T-helper 9 cell (primary cell): ENCODE data around the gene SMPX.
"Not testable (repeated sequence)": the region's sequence is repeated elsewhere in the genome, so short reads cannot be mapped to it uniquely, and the experiment has no call there.

Experiments used
- DNase-seq: peaks from one replicate; pipeline ENCODE4 v3.0.0-alpha.2; 2020
- total RNA-seq, 2 donors: gene quantifications; one replicate each; lab custom pipeline; 2026; lab: John Stamatoyannopoulos, UW

SMPX gene
- total RNA-seq = 0 reads per million in 2 donors

- no peak for DNase-seq
These were observed at the start of gene SMPX for GRCh38 chrX:21757960-21758359. Gene SMPX (minus strand): TSS chrX:21758116. CDS start chrX:21754290, 3,826 bp downstream.

- DNase-seq = no peak
These were observed 48.8 kb upstream of the SMPX start for GRCh38 chrX:21806691-21807090.

DNA sequence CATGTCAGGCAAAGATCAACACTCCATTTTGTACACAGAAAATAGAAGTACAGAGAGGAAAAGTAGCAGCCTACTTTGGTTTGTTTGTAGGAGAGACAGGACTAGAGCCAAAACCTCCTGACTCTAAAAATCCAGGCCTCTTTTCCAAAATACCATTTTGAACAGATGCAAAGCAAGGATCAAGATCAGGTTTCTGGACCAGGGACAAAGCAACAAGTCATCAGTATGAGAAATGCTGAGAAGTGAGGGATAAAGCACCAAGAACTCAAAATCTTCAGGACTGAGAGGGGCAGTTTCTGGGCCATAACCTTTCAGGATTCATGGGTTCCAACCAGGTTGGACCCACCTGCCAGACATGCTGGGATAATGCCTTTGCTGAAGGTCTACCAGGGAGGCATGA lies 44.9 kb upstream of the SMPX start:
- DNase-seq = no peak

GRCh38 chrX:21802054-21802670 lies 44.2 kb upstream of the SMPX start:
- DNase-seq = no peak

GRCh38 chrX:21800344-21800770 lies 42.4 kb upstream of the SMPX start:
- no peak for DNase-seq

DNA sequence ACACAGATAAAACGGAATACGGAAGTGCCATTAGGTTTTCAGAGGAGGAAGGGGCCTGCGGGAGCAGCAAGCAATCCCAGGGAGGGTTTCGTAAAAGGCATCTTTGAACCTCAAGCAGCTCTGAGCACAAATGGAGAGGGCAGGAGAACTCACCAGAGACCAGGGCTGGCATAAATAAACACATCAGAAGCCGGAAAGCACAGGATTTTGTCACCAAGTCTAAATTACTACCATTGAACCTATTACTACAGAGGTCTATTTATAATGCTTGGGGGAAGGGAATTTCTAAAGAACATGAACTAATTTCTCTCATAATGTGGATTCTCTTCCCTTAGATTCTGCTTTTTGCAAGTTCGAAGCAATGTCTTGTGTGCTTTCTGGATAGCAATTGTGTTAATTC lies 41.9 kb upstream of the SMPX start:
- no peak for DNase-seq

DNA sequence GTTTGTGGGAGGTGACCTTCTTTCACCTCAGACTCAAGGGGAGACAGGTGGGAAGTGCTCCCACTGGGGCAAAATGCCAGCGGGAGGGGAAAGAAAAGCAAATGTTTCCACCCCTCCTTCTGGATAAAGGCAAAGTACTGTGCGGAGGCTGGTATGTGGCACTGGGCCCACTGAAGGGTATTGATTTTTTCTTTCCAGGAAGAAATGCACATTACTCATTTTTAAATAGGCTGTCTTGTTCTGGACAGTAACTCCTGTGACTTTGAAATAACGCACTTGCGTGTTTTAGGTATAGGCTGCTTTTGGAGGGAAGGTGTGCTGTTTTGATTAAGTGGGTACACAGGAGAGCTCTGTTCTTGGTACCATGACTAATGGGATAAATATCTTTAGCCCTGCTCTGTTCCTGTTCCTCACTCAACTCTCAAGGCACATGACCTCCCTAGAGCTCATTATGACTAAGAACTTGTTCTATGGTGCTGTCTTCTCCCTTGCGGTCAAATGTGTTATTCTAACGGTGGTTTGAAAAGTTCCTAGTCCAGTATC lies 40.8 kb upstream of the SMPX start:
- no peak for DNase-seq

DNA sequence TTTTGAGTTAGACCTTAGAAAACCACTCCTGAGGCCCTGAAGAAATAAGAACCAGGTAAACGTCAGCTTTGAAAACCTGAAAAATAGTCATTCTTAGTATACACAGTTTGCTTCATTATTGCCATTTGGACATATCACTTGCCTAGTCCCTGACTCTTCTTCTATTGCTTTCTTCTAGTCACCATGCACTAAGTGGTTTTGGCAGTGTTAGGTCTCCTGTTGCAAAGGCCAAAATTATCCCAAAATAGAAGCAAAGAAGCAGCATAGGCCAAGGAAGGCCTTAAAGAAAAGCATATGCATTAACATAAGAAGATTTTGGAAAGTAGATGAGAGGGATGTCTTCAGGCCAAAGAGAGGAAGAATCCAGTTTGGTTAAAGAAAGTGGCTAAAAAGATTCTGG lies 24.1 kb upstream of the SMPX start:
- DNase-seq = no peak

DNA sequence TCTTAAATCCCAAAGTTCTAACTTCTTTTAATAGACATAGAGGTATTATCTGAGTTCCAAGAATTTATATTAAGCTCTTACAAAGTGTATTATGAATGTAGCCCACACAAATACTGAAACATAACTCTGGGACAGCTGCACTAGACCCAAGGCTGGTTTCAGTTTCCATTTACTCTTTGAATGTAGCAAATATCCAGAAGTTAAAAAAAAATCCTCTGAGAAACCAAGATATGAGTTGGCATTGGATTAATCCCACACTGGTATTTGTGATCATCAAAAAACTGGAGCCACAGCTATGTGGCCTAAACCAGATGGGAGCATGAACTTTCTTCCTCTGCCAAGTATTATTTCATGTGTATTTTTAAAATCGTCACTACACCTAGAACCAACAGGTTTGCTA lies 23.6 kb upstream of the SMPX start:
- DNase-seq = no peak

- no peak for DNase-seq
These were observed 21.2 kb upstream of the SMPX start for GRCh38 chrX:21779095-21779494.

DNA sequence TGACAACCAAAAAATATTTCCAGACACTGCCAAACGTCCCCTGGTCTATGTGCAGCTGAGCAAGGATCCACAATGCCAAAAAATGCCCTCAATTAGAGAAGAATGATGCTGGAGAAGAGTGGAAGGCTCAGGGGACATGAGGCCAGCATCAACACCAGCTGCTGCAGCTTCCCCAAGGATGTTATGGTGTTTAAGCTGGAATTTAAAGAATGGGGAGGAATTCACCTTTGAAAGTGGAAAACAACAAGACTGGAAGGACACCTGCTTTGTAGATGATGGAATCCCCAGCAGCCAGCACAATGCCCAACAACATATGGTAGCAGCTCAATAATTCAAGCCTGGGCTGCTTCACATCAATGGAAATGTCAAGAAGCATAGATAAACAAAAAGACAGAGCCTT lies 20.3 kb upstream of the SMPX start:
- no peak for DNase-seq

- not testable (repeated sequence) for DNase-seq
These were observed 17.2 kb upstream of the SMPX start for GRCh38 chrX:21775128-21775527.

DNA sequence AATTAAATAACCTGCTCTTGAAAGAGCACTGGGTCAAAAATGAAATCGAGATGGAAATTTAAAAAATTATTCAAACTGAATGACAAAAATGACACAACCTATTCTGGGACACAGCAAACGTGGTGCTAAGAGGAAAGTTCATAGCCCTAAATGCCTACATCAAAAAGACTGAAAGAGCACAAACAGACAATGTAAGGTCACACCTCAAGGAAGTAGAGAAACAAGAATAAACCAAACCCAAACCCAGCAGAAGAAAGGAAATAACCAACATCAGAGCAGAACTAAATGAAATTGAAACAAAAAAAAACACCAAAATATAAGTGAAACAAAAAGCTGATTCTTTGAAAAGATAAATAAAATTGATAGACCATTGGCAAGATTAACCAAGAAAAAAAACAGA lies 15.1 kb upstream of the SMPX start:
- not testable (repeated sequence) for DNase-seq

DNA sequence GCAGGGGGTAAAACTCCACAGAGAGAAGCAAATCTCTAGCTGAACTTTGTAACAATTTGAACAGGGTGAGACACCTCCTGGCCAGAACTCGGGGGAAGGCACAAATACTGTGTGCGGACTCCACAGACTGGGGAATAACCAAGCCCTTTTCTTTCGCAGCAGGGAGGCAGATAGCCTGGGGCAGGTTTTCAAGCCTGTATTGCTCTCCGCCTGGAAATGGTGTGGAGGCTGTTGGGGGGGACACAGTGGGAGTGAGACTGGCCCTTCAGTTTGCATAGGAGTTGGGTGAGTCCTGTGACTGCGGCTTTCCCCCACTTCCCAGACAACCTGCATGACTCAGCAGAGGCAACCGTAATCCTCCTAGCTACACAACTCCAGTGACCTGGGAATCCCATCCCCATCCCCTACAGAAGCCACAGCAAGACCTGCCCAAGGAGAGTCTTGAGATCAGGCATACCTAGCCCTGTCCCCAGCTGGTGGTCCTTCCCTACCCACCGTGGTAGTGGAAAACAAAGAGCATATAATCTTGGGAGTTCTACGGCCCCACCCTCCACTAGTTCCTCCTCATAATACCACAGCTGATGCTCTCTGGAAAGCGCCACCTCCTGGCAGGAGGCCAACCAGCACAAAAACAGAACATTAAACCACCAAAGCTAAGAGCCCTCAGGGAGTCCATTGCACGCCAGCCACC lies 12.9 kb upstream of the SMPX start:
- DNase-seq = no peak

- DNase-seq = no peak
These were observed 8.2 kb upstream of the SMPX start for GRCh38 chrX:21766101-21766500.

DNA sequence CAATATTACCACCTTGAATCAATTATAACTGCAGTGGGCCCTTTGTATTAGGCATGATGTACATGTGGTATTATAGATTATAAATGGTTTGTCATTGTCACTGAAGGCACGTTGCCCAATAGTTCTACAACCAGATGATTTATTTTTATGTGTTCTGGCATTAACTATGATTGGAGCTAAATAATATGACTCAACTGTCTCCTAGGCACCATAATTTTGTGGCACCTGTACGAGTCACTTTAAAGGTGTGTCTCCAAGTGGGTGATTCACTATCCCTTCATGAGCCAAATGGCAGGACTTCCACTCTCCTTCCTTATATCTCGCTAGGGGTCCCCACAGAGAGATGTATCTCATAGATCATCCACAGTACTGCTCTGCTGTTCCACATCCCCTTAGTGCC lies 6.1 kb upstream of the SMPX start:
- DNase-seq = no peak

DNA sequence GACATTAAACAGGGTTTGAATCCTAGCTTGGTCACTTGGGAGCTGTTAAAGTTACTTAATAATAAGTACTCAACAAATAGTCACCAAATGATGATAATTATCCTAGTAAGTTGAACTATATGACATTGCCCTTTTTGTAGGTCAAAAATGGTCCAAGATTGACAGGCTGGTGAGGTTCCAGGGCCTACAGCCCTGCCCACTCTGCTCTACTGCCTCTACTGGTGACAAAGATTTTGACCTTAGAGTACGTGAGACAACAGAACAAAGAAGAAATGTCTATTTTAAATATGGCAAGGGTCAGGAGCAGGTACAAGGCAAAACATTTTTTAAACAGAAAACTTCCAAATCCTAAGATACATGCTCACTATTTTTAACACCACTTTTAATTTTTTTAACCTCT lies 572 bp upstream of the SMPX start:
- DNase-seq = no peak

DNA sequence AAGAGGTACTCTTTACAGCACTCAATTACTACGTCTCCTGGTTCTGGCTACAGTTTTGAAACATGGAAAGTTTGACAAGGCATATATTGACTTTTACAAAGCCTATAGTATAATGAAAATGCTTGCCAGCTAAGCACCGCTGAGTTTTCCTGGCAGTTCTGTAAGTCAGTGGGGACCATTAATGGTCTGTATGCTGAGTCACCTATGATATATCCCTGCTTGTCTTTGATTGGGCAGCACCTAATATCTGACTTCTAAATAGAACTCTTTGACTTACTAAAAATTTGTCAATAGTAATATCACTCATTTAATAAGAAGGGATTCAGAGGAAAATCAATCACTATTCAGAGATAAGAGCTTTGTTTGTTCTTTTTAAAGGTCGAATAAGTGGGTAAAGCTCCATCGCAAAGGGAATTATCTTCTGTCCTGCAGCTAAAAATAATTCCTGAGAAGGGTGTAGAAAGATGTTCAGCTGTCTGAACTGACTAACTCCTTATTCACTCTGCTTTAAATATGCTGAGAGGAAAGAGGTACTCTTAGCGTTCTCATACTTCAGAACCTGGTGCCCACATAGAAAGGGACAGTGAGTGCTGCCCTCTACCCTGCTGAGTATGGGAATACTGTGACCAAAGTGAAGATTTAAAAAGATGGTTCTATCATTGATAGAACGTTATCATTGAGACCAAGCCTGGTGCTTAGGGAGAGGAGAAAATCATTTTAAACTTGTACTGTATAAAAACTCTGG lies 959 bp downstream of the SMPX start:
- no peak for DNase-seq

GRCh38 chrX:21749924-21750323 lies 8.0 kb downstream of the SMPX start:
- DNase-seq = no peak

DNA sequence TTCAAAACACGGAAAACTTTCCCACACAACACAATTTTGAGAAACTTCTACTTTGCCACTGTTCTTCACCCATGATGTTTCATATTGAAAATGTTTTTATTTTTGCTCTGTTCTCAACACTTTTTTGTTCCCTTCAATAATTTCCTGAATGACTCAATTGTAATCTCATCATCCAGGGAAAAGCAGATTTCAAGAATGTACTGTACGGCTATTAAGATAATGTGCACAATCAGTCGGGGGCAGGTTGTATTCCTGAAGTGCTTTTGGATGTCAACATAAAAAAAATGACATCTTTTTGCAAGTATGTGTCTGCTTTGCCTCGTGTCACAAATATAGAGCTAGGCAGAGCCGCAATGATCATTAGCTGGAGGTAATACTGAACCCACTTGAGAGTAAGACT lies 9.7 kb downstream of the SMPX start:
- no peak for DNase-seq

- no peak for DNase-seq
These were observed 10.4 kb downstream of the SMPX start for GRCh38 chrX:21747558-21747957.

DNA sequence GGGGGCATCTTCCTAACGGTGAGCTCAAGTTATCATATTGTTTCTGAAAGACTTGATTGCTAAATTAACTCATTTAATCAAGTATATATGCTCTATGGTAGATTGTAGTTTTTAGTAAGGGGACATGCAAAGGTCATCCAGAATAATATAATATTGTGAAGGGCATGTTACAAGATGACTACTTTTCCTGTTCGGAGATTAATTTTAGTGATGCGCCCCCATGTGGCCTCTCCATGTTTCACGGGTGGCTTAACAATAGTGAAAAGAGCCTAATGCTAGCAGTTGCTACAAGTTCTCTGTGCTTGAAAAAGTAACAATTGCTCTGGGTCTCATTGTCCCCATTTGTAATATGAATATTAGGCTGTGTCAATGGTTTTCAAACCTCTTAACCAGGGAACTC lies 12.2 kb downstream of the SMPX start:
- DNase-seq = peak; percentile 16

- DNase-seq = no peak
These were observed 13.2 kb downstream of the SMPX start for GRCh38 chrX:21744721-21745120.

- no peak for DNase-seq
These were observed 13.9 kb downstream of the SMPX start for GRCh38 chrX:21744060-21744459.
